DMS79 treated with DMSO at 0.1 percent for 48 hours (cell line): ENCODE results near the gene PDE4B.
"Not testable (repeated sequence)": the region's sequence is repeated elsewhere in the genome, so short reads cannot be mapped to it uniquely, and the experiment has no call there.

Experiments
- DNase-seq: peaks from one replicate; lab custom pipeline; 2025; lab: John Stamatoyannopoulos, UW

PDE4B gene

GRCh38 chr1:65994223-65994622, 201.5 kb downstream of the PDE4B start:
- no peak for DNase-seq

GRCh38 chr1:65995336-65995735, 202.6 kb downstream of the PDE4B start:
- DNase-seq, result no peak

- no peak for DNase-seq
Observed at GRCh38 chr1:65995928-65996327, 203.2 kb downstream of the PDE4B start.

GRCh38 chr1:65997693-65998092, 205.0 kb downstream of the PDE4B start:
- DNase-seq, result no peak

GRCh38 chr1:65998763-65999583, 206.3 kb downstream of the PDE4B start:
- no peak for DNase-seq

- no peak for DNase-seq
Observed at GRCh38 chr1:66000033-66000637, 207.4 kb downstream of the PDE4B start.

- DNase-seq, result no peak
Observed at GRCh38 chr1:66003690-66004089, 211.0 kb downstream of the PDE4B start.

GRCh38 chr1:66006534-66006933, 213.8 kb downstream of the PDE4B start:
- DNase-seq, result not testable (repeated sequence)

GRCh38 chr1:66012106-66012784, 219.6 kb downstream of the PDE4B start:
- DNase-seq, result no peak

- no peak for DNase-seq
Observed at GRCh38 chr1:66013371-66013770, 220.7 kb downstream of the PDE4B start.

- DNase-seq, result no peak
Observed at GRCh38 chr1:66022904-66023620, 230.4 kb downstream of the PDE4B start.

- no peak for DNase-seq
Observed at GRCh38 chr1:66025188-66025587, 232.5 kb downstream of the PDE4B start.

GRCh38 chr1:66028035-66028434, 235.3 kb downstream of the PDE4B start:
- no peak for DNase-seq

- no peak for DNase-seq
Observed at GRCh38 chr1:66033781-66034180, 241.1 kb downstream of the PDE4B start.

GRCh38 chr1:66035616-66036245, 243.0 kb downstream of the PDE4B start:
- no peak for DNase-seq

GRCh38 chr1:66041654-66042053, 249.0 kb downstream of the PDE4B start:
- no peak for DNase-seq

- DNase-seq, result no peak
Observed at GRCh38 chr1:66043186-66043585, 250.5 kb downstream of the PDE4B start.

GRCh38 chr1:66044912-66045311, 252.2 kb downstream of the PDE4B start:
- no peak for DNase-seq

- DNase-seq, result no peak
Observed at GRCh38 chr1:66046415-66046814, 253.7 kb downstream of the PDE4B start.

- no peak for DNase-seq
Observed at GRCh38 chr1:66048011-66048410, 255.3 kb downstream of the PDE4B start.

GRCh38 chr1:66050123-66050522, 257.4 kb downstream of the PDE4B start:
- no peak for DNase-seq

- DNase-seq, result no peak
Observed at GRCh38 chr1:66050633-66051032, 257.9 kb downstream of the PDE4B start.
